Measurements from ENCODE around the gene ZNF324B.

Gene ZNF324B

DNA sequence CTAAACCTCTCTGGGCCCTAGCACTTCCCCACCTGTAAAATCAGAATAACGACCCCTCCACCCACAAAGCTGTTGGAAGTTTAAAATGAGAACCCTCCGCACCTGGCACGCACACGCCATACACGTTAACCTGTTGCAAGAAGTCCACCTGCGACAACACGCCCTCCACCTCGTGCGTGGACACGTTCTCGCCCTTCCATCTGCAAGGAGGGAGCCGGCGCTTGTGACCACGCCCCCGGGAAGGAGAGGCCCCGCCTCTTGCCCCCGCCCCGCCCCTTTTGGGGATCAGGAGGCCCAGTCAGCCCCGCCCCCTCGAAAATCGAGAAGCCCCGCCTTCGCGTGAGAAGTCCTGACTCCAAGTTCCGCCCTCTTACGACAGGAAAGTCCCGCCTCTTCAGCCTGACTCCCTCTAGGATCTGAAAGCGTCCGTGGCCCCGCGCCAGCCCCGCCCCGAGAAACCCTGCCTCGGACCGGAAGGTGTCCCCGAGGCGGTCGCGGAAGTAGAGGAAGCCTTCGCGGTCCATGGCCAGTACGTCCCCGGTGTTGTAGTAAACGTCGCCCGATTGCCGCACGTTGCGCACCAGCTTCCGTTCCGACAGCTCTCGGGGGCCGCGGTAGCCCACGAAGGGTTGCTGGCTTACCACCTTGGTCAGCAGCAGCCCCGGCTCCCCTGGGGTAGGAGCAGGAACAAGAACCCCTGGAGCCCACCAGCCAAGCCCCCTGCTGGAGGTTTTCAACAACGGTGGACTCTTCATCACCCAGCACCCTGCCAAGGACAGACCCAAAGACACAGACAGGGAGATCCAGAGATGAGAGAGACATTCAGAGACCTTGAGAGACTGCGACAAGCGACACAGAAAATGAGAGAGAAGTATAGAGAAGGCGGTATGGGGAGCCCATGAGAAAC, 47.9 kb downstream of the ZNF324B start (continued):
- no peak for TF ChIP-seq MYNN (tag by site-specific recombination; IDR thresholded peaks at IDR 0.05; ENCODE audit: borderline replicate concordance)
- TF ChIP-seq ZNF169 (tag by site-specific recombination; IDR thresholded peaks at IDR 0.05): no peak
- no peak for TF ChIP-seq ZNF133 (tag by site-specific recombination; IDR thresholded peaks at IDR 0.05)
- peak; percentile 75 for TF ChIP-seq SCRT2 (tag by site-specific recombination; IDR thresholded peaks at IDR 0.05)
- TF ChIP-seq ZSCAN23 (tag by site-specific recombination; IDR thresholded peaks at IDR 0.05): no peak
- TF ChIP-seq, protein P1, sequence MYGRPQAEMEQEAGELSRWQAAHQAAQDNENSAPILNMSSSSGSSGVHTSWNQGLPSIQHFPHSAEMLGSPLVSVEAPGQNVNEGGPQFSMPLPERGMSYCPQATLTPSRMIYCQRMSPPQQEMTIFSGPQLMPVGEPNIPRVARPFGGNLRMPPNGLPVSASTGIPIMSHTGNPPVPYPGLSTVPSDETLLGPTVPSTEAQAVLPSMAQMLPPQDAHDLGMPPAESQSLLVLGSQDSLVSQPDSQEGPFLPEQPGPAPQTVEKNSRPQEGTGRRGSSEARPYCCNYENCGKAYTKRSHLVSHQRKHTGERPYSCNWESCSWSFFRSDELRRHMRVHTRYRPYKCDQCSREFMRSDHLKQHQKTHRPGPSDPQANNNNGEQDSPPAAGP (tag by site-specific recombination; IDR thresholded peaks at IDR 0.05): no peak
- no peak for TF ChIP-seq ZNF223 (tag by site-specific recombination; IDR thresholded peaks at IDR 0.05)
- peak; percentile 53; the same call in 1 of the 2 replicates for TF ChIP-seq ZNF335 (tag by site-specific recombination; conservative IDR thresholded peaks at IDR 0.05)
- no peak for TF ChIP-seq ZNF792 (tag by site-specific recombination; IDR thresholded peaks at IDR 0.05)
- no peak for TF ChIP-seq ZNF701 (tag by site-specific recombination; IDR thresholded peaks at IDR 0.05)
- TF ChIP-seq ZNF391 (tag by site-specific recombination; IDR thresholded peaks at IDR 0.05; ENCODE audit: borderline replicate concordance, low read depth): peak; percentile 53; the same call in 1 of the 2 replicates
- no peak for TF ChIP-seq WT1 (tag by site-specific recombination; IDR thresholded peaks at IDR 0.05)
- TF ChIP-seq, protein P2, sequence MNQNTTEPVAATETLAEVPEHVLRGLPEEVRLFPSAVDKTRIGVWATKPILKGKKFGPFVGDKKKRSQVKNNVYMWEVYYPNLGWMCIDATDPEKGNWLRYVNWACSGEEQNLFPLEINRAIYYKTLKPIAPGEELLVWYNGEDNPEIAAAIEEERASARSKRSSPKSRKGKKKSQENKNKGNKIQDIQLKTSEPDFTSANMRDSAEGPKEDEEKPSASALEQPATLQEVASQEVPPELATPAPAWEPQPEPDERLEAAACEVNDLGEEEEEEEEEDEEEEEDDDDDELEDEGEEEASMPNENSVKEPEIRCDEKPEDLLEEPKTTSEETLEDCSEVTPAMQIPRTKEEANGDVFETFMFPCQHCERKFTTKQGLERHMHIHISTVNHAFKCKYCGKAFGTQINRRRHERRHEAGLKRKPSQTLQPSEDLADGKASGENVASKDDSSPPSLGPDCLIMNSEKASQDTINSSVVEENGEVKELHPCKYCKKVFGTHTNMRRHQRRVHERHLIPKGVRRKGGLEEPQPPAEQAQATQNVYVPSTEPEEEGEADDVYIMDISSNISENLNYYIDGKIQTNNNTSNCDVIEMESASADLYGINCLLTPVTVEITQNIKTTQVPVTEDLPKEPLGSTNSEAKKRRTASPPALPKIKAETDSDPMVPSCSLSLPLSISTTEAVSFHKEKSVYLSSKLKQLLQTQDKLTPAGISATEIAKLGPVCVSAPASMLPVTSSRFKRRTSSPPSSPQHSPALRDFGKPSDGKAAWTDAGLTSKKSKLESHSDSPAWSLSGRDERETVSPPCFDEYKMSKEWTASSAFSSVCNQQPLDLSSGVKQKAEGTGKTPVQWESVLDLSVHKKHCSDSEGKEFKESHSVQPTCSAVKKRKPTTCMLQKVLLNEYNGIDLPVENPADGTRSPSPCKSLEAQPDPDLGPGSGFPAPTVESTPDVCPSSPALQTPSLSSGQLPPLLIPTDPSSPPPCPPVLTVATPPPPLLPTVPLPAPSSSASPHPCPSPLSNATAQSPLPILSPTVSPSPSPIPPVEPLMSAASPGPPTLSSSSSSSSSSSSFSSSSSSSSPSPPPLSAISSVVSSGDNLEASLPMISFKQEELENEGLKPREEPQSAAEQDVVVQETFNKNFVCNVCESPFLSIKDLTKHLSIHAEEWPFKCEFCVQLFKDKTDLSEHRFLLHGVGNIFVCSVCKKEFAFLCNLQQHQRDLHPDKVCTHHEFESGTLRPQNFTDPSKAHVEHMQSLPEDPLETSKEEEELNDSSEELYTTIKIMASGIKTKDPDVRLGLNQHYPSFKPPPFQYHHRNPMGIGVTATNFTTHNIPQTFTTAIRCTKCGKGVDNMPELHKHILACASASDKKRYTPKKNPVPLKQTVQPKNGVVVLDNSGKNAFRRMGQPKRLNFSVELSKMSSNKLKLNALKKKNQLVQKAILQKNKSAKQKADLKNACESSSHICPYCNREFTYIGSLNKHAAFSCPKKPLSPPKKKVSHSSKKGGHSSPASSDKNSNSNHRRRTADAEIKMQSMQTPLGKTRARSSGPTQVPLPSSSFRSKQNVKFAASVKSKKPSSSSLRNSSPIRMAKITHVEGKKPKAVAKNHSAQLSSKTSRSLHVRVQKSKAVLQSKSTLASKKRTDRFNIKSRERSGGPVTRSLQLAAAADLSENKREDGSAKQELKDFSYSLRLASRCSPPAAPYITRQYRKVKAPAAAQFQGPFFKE (tag by site-specific recombination; IDR thresholded peaks at IDR 0.05; ENCODE audit: borderline replicate concordance): no peak
- no peak for TF ChIP-seq ZNF155 (tag by site-specific recombination; IDR thresholded peaks at IDR 0.05)
- TF ChIP-seq ATF2 (tag by site-specific recombination; IDR thresholded peaks at IDR 0.05; ENCODE audit: low read depth): no peak
- TF ChIP-seq ZNF138 (tag by site-specific recombination; IDR thresholded peaks at IDR 0.05; ENCODE audit: borderline replicate concordance): 0 out of 2 replicates have a peak, but pooled peaks have one; percentile 17
- TF ChIP-seq ZBTB20 (tag by site-specific recombination; IDR thresholded peaks at IDR 0.05): peak; percentile 58; the same call in 1 of the 2 replicates
- TF ChIP-seq ZNF544 (tag by site-specific recombination; IDR thresholded peaks at IDR 0.05): no peak
- TF ChIP-seq ZNF48 (tag by site-specific recombination; IDR thresholded peaks at IDR 0.05): no peak
- no peak for TF ChIP-seq YY2 (tag by site-specific recombination; IDR thresholded peaks at IDR 0.05)
- TF ChIP-seq ZNF416 (tag by site-specific recombination; IDR thresholded peaks at IDR 0.05): no peak
- TF ChIP-seq ZNF776 (tag by site-specific recombination; IDR thresholded peaks at IDR 0.05; ENCODE audit: borderline replicate concordance): no peak
- no peak for TF ChIP-seq ZFP41 (tag by site-specific recombination; IDR thresholded peaks at IDR 0.05; ENCODE audit: borderline replicate concordance)
- peak; percentile 30 for TF ChIP-seq ZBTB26 (tag by site-specific recombination; optimal IDR thresholded peaks at IDR 0.05)
- no peak for TF ChIP-seq ZNF571 (tag by site-specific recombination; IDR thresholded peaks at IDR 0.05)
- no peak for TF ChIP-seq SETDB1 (IDR thresholded peaks at IDR 0.05; ENCODE audit: insufficient read length, low read length)
- TF ChIP-seq TSHZ1 (tag by site-specific recombination; IDR thresholded peaks at IDR 0.05; ENCODE audit: borderline replicate concordance): no peak

All from HEK293 (cell line).